Stimulated activated CD4-positive, alpha-beta T cell treated with anti-CD3 and anti-CD28 coated beads, Interleukin-12 subunit alpha, Interleukin-12 subunit beta, amount 100 ng/mL, for 24 hours (primary cell): ENCODE measurements around the gene EFHC1.

ENCODE experiments used
- DNase-seq, 2 experiments: peaks; one replicate each; pipeline ENCODE4 v3.0.0-alpha.2; 2020; ENCODE audit warnings: low read depth in 2 of 2

The EFHC1 gene

GRCh38 chr6:52553719-52554118 lies 133.6 kb downstream of the EFHC1 start:
- DNase-seq, result no peak

DNA sequence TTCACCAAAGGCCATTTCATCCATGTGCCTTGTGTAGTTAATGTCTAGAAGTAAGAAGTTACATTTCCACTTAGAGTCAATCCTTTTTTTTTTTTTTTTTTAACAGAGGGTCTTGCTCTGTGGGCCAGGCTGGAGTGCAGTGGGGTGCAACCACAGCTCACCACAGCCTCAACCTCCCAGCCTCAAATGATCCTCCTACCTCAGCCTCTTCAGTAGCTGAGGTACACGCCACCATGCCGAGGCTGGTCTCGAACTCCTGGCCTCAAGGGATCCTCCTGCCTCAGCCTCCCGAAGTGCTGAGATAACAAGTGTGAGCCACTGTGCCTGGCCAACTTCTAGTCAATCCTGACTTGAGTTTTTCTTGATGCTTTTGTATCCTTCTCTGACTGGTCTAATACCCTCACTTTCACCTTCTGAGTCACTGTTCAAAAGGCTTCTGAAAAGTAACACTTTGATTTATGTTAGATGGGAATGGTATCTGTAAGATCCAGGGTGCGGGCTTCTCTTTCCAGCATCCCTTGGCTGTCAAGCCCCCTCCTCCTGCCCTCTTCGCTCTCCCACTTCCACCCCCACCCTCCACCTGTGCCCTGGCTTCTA lies 134.6 kb downstream of the EFHC1 start:
- DNase-seq, result no peak

- no peak for DNase-seq
Observed at GRCh38 chr6:52555518-52556233, 135.5 kb downstream of the EFHC1 start.

- DNase-seq, result no peak
Observed at GRCh38 chr6:52557389-52558265, 137.5 kb downstream of the EFHC1 start.

GRCh38 chr6:52558266-52559000 lies 138.3 kb downstream of the EFHC1 start:
- no peak for DNase-seq

DNA sequence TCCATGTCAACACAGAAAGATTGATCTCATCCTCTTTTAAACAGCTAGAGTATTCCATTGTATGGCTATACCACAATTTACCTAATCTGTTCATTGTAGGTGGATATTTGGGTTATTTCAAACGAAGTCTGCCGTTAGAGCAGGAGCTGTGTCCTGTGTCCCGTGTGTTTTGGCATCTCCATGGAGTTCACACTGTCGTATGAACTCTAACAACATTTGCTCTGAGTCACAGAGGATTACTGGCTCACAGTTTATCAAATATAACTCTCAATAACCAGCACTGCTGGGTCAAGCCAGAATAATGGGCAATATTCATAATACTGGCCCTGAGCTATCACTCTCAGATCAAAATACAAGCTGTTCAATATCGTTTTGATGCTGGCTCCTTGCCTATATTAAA lies 140.3 kb downstream of the EFHC1 start:
- DNase-seq, result no peak

DNA sequence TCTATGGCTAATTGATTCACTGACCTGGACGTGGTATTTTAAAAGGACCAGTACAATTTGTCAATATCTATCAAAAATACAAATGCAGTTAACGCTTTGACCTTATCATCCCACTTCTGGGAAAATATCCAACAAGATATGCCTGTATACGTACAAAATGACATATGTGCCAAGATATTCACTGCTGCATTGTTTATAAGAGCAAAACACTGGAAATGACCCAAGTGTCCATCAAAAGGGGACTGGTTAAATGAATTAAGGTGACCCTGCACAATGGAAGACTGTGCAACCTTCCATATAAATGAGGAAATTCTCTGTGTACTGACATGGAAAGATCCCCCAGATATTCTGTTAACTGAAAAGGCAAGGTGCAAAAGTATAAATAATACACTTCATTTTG lies 142.8 kb downstream of the EFHC1 start:
- no peak for DNase-seq

DNA sequence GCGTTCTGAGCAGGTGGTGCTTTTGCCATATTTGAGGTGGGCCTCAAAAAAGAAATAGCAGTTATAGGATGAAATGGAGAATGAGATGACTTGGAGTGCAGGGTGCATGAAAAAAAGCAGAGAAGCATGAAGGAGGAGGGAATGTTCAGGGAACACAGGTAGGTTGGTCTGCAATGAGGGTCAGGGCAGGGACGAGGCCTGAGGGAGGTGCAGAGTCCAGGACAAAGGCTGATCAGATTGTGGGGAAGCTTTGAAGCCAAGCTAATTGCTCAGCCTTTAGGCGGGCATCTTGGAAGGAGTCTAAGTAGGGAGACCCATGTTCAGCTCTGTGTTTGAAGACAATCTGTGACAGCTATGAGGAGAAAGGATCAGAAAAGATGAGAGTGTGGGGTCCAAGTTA lies 144.7 kb downstream of the EFHC1 start:
- no peak for DNase-seq

DNA sequence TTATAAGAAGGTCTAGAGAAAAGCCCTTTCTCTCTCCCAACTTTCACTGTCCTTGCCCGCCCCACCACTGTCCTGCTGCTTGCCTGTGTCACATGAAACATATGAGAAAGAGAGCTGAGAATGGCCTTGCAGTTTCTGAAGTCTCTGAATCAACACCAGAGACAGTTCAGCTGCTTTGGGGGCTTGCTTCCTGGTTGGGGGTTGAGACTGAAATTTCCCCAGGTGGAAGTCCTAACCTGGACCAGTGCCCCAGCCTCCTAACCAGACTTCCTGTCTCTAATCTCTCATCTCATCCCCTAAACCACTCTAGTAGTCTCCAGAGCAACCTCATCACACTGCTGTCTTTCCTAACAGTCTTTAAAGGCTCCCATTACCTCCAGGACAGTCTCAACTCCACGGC lies 146.1 kb downstream of the EFHC1 start:
- DNase-seq, result no peak

DNA sequence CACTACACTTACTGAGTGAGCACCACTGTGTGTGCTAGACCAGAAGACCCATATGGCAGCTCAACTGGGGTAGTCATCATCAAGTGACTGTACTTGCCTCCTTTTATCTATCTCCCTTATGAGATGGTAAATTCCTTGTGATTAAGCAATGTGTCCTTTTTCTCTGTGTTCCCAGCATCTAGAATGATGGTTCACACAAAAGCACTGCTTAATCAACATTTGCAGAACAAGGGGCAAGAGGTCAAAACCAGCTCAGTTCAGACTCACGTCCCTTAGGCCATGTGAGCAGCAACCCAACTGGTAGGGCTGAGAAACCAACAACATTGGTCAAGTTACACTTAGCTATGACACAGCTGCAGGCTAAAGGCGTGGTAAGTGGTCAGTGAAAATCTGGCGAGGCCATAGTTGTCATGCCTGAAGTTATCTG lies 146.7 kb downstream of the EFHC1 start:
- DNase-seq, result no peak

DNA sequence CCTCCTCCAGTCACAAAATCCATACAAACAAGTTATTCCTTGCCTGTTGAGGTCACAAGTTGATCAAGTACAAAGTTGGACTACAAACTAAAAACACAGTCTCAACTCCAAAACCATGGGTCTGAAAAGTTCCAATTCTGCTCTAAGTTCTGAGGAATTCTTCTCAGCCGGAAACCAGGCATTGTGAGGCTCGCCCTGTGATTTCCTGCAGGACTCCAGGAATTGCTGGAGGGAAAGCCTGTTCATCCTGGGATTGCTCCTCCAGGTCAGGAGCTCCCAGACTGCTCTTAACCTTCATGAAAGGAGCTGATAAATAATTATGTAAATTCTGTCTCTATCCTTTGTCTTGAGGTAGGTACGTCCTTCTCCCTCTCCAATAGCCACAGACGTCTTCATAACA lies 148.2 kb downstream of the EFHC1 start:
- DNase-seq, result no peak

GRCh38 chr6:52570291-52570700 lies 150.2 kb downstream of the EFHC1 start:
- DNase-seq, result no peak

- no peak for DNase-seq
Observed at GRCh38 chr6:52571099-52571755, 151.1 kb downstream of the EFHC1 start.

DNA sequence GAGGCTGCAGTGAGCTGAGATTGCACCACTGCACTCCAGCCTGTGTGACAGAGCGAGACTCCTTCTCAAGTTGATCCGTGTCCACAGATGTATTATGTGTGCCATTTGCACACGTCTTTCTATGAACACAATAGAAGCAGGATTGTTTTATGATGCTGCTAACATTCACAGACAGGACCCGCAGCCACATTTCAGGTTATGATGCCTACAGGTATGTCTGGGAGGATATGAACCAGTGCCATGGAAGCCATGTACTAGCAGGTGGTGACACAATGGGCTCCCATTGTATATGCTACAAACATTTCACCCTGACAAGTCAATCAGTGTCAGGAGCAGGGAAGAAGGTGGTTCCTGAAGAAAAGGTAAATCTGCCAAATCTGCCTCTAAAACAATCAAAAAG lies 152.4 kb downstream of the EFHC1 start:
- DNase-seq, result no peak

- DNase-seq, result no peak
Observed at GRCh38 chr6:52573295-52573694, 153.2 kb downstream of the EFHC1 start.
